TTC549 (cell line): ENCODE measurements around the gene PATL2.
"Not testable (repeated sequence)": the region's sequence is repeated elsewhere in the genome, so short reads cannot be mapped to it uniquely, and the experiment has no call there.

Experiments used
- FAIRE-seq: peaks from 2 replicates; lab custom pipeline; 2012; peaks lifted over from hg19 to GRCh38; lab: Jason Lieb, UNC

Gene PATL2

GRCh38 chr15:44690245-44690644 lies 20.9 kb downstream of the PATL2 start:
- FAIRE-seq, result not testable (repeated sequence)

GRCh38 chr15:44689318-44689717 lies 21.8 kb downstream of the PATL2 start:
- not testable (repeated sequence) for FAIRE-seq

GRCh38 chr15:44682809-44683682 lies 28.1 kb downstream of the PATL2 start:
- FAIRE-seq, result not testable (repeated sequence)

- no peak for FAIRE-seq
These were observed 28.9 kb downstream of the PATL2 start for GRCh38 chr15:44682211-44682610.

GRCh38 chr15:44676676-44677075 lies 34.4 kb downstream of the PATL2 start:
- no peak for FAIRE-seq

- no peak for FAIRE-seq
These were observed 35.2 kb downstream of the PATL2 start for GRCh38 chr15:44675911-44676310.

GRCh38 chr15:44673639-44674038 lies 37.5 kb downstream of the PATL2 start:
- no peak for FAIRE-seq

GRCh38 chr15:44670087-44670950 lies 40.8 kb downstream of the PATL2 start:
- FAIRE-seq, result no peak

GRCh38 chr15:44668921-44669320 lies 42.2 kb downstream of the PATL2 start:
- FAIRE-seq, result no peak

- FAIRE-seq, result no peak
These were observed 44.1 kb downstream of the PATL2 start for GRCh38 chr15:44667039-44667360.

GRCh38 chr15:44666210-44667038 lies 44.7 kb downstream of the PATL2 start:
- FAIRE-seq, result no peak

GRCh38 chr15:44663410-44664308 lies 47.5 kb downstream of the PATL2 start, which contains the start of gene SPG11:
Gene SPG11, minus strand, starts transcription at chr15:44663662. Its CDS starts 15 bp downstream, at chr15:44663647.
- FAIRE-seq, result peak; percentile 85

GRCh38 chr15:44662478-44663409 lies 48.4 kb downstream of the PATL2 start:
- FAIRE-seq, result no peak

- no peak for FAIRE-seq
These were observed 49.5 kb downstream of the PATL2 start for GRCh38 chr15:44661576-44661975.

- no peak for FAIRE-seq
These were observed 52.1 kb downstream of the PATL2 start for GRCh38 chr15:44659056-44659455.

GRCh38 chr15:44657378-44657777 lies 53.7 kb downstream of the PATL2 start:
- FAIRE-seq, result no peak

- FAIRE-seq, result no peak
These were observed 54.2 kb downstream of the PATL2 start for GRCh38 chr15:44656913-44657312.

- FAIRE-seq, result no peak
These were observed 54.8 kb downstream of the PATL2 start for GRCh38 chr15:44656298-44656697.

- no peak for FAIRE-seq
These were observed 56.3 kb downstream of the PATL2 start for GRCh38 chr15:44654858-44655257.

- FAIRE-seq, result no peak
These were observed 63.5 kb downstream of the PATL2 start for GRCh38 chr15:44647637-44648036.
